Loucy (cell line): ENCODE data around the gene NHSL2.

Experiments used
- H2AFZ ChIP-seq: fragments of 200-600 bp; sonication (generic); 2 replicates; pipeline ENCODE4 v1.6.0; 2016; ENCODE audit warnings: antibody characterized with exemption, mild to moderate bottlenecking, low read length, moderate library complexity
- H3F3A ChIP-seq: fragments of 200-600 bp; 2 replicates; pipeline ENCODE4 v1.6.0; 2016; ENCODE audit warnings: antibody characterized with exemption, low read depth, mild to moderate bottlenecking
- H3K27me3 ChIP-seq: fragments of 200-600 bp; sonication (generic); 2 replicates; pipeline ENCODE4 v1.6.1; 2014; ENCODE audit warnings: low read length, mild to moderate bottlenecking; ENCODE audit not compliant: insufficient read depth, poor library complexity, severe bottlenecking
- H3K36me3 ChIP-seq: fragments of 200-600 bp; sonication (generic); 2 replicates; pipeline ENCODE4 v1.6.1; 2016; ENCODE audit warnings: low read length; ENCODE audit not compliant: insufficient read depth
- H3K4me1 ChIP-seq: fragments of 200-600 bp; sonication (generic); 2 replicates; pipeline ENCODE4 v1.5.1; 2014; ENCODE audit warnings: low read length, mild to moderate bottlenecking; ENCODE audit not compliant: insufficient read depth, poor library complexity, severe bottlenecking
- H3K4me2 ChIP-seq: fragments of 200-600 bp; sonication (generic); 2 replicates; pipeline ENCODE4 v1.6.0; 2014; ENCODE audit warnings: antibody characterized with exemption, low read length, low read depth, mild to moderate bottlenecking; ENCODE audit not compliant: poor library complexity, severe bottlenecking
- H3K4me3 ChIP-seq: fragments of 200-600 bp; sonication (generic); 2 replicates; pipeline ENCODE4 v1.5.1; 2014; ENCODE audit warnings: low read length, mild to moderate bottlenecking, mixed read lengths; ENCODE audit not compliant: poor library complexity, severe bottlenecking
- H3K79me2 ChIP-seq: fragments of 200-600 bp; sonication (generic); 2 replicates; pipeline ENCODE4 v1.6.1; 2014; ENCODE audit warnings: low read length; ENCODE audit not compliant: insufficient read depth
- H3K9ac ChIP-seq: fragments of 200-600 bp; sonication (generic); 2 replicates; pipeline ENCODE4 v1.6.0; 2014; ENCODE audit warnings: mild to moderate bottlenecking, low read depth, low read length, moderate library complexity; ENCODE audit not compliant: poor library complexity, severe bottlenecking
- H3K9me2 ChIP-seq: fragments of 200-600 bp; sonication (generic); replicated peaks from 2 replicates; pipeline ENCODE4 v1.6.1; 2016; ENCODE audit warnings: low read depth, low read length, mixed read lengths
- H3K9me3 ChIP-seq: fragments of 200-600 bp; sonication (generic); 2 replicates; pipeline ENCODE4 v1.6.1; 2014; ENCODE audit warnings: mild to moderate bottlenecking, antibody characterized with exemption, low read length, low read depth; ENCODE audit not compliant: insufficient read depth
- H4K20me1 ChIP-seq: fragments of 200-600 bp; sonication (generic); 2 replicates; pipeline ENCODE4 v1.6.0; 2014; ENCODE audit warnings: antibody characterized with exemption, low read length, mild to moderate bottlenecking; ENCODE audit not compliant: insufficient read depth, poor library complexity, severe bottlenecking
- EZH2phosphoT487 ChIP-seq: fragments of 200-600 bp; IDR thresholded peaks from 2 replicates; pipeline ENCODE4 v1.6.1; 2018; ENCODE audit warnings: antibody characterized with exemption, mild to moderate bottlenecking, moderate library complexity, borderline replicate concordance
- TF ChIP-seq, protein P1 (sequence below): fragments of 200-600 bp; sonication (generic); conservative IDR thresholded peaks from 2 replicates; pipeline ENCODE4 v1.5.1; 2014; ENCODE audit warnings: mild to moderate bottlenecking, antibody characterized with exemption, low read length

Gene NHSL2

DNA sequence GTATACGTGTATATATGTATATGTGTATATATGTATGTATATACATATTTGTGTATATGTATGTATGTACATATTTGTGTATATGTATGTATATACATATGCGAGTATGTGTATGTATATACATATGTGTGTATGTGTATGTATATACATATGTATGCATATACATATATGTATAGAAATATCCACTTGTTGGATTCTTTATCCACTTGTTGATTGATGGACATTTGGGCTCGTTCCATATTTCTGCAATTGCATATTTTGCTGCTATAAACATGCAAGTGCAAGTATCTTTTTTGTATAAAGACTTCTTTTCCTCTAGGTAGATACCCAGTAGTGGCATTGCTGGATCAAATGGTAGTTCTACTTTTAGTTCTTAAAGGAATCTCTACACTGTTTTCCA is 25.5 kb upstream of the NHSL2 start:
- H3K4me2 ChIP-seq: no peak overlapping the region
- H3K4me3 ChIP-seq: no peak overlapping the region
- TF ChIP-seq, protein P1, sequence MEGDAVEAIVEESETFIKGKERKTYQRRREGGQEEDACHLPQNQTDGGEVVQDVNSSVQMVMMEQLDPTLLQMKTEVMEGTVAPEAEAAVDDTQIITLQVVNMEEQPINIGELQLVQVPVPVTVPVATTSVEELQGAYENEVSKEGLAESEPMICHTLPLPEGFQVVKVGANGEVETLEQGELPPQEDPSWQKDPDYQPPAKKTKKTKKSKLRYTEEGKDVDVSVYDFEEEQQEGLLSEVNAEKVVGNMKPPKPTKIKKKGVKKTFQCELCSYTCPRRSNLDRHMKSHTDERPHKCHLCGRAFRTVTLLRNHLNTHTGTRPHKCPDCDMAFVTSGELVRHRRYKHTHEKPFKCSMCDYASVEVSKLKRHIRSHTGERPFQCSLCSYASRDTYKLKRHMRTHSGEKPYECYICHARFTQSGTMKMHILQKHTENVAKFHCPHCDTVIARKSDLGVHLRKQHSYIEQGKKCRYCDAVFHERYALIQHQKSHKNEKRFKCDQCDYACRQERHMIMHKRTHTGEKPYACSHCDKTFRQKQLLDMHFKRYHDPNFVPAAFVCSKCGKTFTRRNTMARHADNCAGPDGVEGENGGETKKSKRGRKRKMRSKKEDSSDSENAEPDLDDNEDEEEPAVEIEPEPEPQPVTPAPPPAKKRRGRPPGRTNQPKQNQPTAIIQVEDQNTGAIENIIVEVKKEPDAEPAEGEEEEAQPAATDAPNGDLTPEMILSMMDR: no peak
- no peak for TF ChIP-seq EZH2phosphoT487
- no peaks in the 10 kb centered on the region for H3F3A ChIP-seq
- no peaks in the 10 kb centered on the region for H3K27me3 ChIP-seq
- no peak overlapping the region for H3K9ac ChIP-seq
- no peaks in the 10 kb centered on the region for H3K36me3 ChIP-seq
- no peaks in the 10 kb centered on the region for H3K9me2 ChIP-seq
- H3K79me2 ChIP-seq: no peaks in the 10 kb centered on the region
- H2AFZ ChIP-seq: no peak overlapping the region
- H3K4me1 ChIP-seq: no peaks in the 10 kb centered on the region
- no peaks in the 10 kb centered on the region for H4K20me1 ChIP-seq
- H3K9me3 ChIP-seq: no peaks in the 10 kb centered on the region

GRCh38 chrX:71895607-71896006 is 15.0 kb upstream of the NHSL2 start:
- Histone ChIP-seq H3K79me2 (no peaks in the 10 kb centered on the region), H3K27me3 (no peaks in the 10 kb centered on the region), H3K9me2 (no peaks in the 10 kb centered on the region), H3K4me1 (no peaks in the 10 kb centered on the region), H3K4me2 (no peak overlapping the region), H3K36me3 (no peaks in the 10 kb centered on the region), H3F3A (no peaks in the 10 kb centered on the region), H2AFZ (no peak overlapping the region), H3K4me3 (no peak overlapping the region), H4K20me1 (no peaks in the 10 kb centered on the region), H3K9me3 (no peaks in the 10 kb centered on the region), H3K9ac (no peak overlapping the region)
- TF ChIP-seq, protein P1: no peak
- no peak for TF ChIP-seq EZH2phosphoT487

- TF ChIP-seq EZH2phosphoT487: no peak
- TF ChIP-seq, protein P1: no peak
- Histone ChIP-seq H3K36me3 (no peaks in the 10 kb centered on the region), H4K20me1 (no peaks in the 10 kb centered on the region), H3K9me3 (no peaks in the 10 kb centered on the region), H3K4me3 (no peak overlapping the region), H3K79me2 (no peaks in the 10 kb centered on the region), H3K9me2 (no peaks in the 10 kb centered on the region), H3K27me3 (no peaks in the 10 kb centered on the region), H3K4me2 (no peak overlapping the region), H2AFZ (no peak overlapping the region), H3K9ac (no peak overlapping the region), H3F3A (no peaks in the 10 kb centered on the region), H3K4me1 (no peaks in the 10 kb centered on the region)
Observed at GRCh38 chrX:71906144-71906543, 4.5 kb upstream of the NHSL2 start.
